GM18499 (cell line): ENCODE results near the gene ICE2.

ENCODE experiments used
- ATAC-seq: cut with Tn5 transposase; IDR thresholded peaks from one replicate; pipeline ENCODE4 v1.9.1; 2021; ENCODE audit warnings: moderate number of reproducible peaks; ENCODE audit not compliant: insufficient read depth, unreplicated experiment

ICE2 gene

GRCh38 chr15:60373327-60373726 is 105.6 kb downstream of the ICE2 start:
- ATAC-seq = no peak

- no peak for ATAC-seq
Measured at GRCh38 chr15:60372756-60373155, 106.2 kb downstream of the ICE2 start.

- ATAC-seq = no peak
Measured at GRCh38 chr15:60372227-60372626, 106.7 kb downstream of the ICE2 start.

- ATAC-seq = no peak
Measured at GRCh38 chr15:60371175-60372051, 107.5 kb downstream of the ICE2 start.

GRCh38 chr15:60370869-60371136 is 108.1 kb downstream of the ICE2 start:
- ATAC-seq = no peak

- ATAC-seq = no peak
Measured at GRCh38 chr15:60370105-60370868, 108.7 kb downstream of the ICE2 start.

- no peak for ATAC-seq
Measured at GRCh38 chr15:60369696-60370095, 109.2 kb downstream of the ICE2 start.
